ENCODE measurements around the gene ANKRD28.

DNA sequence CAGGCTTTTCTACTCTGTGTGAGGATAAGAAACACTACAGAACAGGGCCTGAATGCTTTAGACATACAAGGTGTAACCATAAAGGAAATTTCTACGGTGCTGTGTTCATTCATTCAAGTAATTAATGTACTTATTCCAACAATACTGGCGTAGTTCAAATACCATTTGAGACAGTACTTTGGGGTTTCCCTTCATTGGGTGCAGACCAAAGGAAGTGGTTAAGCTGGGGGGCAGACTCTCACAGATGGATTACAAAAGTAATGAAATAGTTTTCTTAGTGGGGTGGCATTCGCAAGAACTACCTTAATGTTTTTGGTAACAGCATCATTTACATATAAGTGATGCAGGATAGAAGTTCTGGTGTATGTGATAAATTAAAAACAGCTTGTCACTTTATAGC lies 130.3 kb downstream of the ANKRD28 start:
- no peak for TF ChIP-seq EZH2 (IDR thresholded peaks at IDR 0.05; ENCODE audit: low read depth, unreplicated experiment)
- TF ChIP-seq, protein P1, sequence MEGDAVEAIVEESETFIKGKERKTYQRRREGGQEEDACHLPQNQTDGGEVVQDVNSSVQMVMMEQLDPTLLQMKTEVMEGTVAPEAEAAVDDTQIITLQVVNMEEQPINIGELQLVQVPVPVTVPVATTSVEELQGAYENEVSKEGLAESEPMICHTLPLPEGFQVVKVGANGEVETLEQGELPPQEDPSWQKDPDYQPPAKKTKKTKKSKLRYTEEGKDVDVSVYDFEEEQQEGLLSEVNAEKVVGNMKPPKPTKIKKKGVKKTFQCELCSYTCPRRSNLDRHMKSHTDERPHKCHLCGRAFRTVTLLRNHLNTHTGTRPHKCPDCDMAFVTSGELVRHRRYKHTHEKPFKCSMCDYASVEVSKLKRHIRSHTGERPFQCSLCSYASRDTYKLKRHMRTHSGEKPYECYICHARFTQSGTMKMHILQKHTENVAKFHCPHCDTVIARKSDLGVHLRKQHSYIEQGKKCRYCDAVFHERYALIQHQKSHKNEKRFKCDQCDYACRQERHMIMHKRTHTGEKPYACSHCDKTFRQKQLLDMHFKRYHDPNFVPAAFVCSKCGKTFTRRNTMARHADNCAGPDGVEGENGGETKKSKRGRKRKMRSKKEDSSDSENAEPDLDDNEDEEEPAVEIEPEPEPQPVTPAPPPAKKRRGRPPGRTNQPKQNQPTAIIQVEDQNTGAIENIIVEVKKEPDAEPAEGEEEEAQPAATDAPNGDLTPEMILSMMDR (conservative IDR thresholded peaks at IDR 0.05; ENCODE audit: low read depth in 2 of 2) = no peak
- TF ChIP-seq POLR2AphosphoS5 (IDR thresholded peaks at IDR 0.05; ENCODE audit: low read depth) = no peak
- TF ChIP-seq, protein P2, sequence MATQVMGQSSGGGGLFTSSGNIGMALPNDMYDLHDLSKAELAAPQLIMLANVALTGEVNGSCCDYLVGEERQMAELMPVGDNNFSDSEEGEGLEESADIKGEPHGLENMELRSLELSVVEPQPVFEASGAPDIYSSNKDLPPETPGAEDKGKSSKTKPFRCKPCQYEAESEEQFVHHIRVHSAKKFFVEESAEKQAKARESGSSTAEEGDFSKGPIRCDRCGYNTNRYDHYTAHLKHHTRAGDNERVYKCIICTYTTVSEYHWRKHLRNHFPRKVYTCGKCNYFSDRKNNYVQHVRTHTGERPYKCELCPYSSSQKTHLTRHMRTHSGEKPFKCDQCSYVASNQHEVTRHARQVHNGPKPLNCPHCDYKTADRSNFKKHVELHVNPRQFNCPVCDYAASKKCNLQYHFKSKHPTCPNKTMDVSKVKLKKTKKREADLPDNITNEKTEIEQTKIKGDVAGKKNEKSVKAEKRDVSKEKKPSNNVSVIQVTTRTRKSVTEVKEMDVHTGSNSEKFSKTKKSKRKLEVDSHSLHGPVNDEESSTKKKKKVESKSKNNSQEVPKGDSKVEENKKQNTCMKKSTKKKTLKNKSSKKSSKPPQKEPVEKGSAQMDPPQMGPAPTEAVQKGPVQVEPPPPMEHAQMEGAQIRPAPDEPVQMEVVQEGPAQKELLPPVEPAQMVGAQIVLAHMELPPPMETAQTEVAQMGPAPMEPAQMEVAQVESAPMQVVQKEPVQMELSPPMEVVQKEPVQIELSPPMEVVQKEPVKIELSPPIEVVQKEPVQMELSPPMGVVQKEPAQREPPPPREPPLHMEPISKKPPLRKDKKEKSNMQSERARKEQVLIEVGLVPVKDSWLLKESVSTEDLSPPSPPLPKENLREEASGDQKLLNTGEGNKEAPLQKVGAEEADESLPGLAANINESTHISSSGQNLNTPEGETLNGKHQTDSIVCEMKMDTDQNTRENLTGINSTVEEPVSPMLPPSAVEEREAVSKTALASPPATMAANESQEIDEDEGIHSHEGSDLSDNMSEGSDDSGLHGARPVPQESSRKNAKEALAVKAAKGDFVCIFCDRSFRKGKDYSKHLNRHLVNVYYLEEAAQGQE (IDR thresholded peaks at IDR 0.05; ENCODE audit: unreplicated experiment) = no peak
- no peak for TF ChIP-seq EZH2phosphoT487 (IDR thresholded peaks at IDR 0.05; ENCODE audit: unreplicated experiment)
- no peak for TF ChIP-seq CREB1 (CRISPR knock-in tag; IDR thresholded peaks at IDR 0.05; ENCODE audit: low read depth)
- no peak for TF ChIP-seq ZNF331 (CRISPR knock-in tag; IDR thresholded peaks at IDR 0.05; ENCODE audit: low read depth)
- TF ChIP-seq, protein P3, sequence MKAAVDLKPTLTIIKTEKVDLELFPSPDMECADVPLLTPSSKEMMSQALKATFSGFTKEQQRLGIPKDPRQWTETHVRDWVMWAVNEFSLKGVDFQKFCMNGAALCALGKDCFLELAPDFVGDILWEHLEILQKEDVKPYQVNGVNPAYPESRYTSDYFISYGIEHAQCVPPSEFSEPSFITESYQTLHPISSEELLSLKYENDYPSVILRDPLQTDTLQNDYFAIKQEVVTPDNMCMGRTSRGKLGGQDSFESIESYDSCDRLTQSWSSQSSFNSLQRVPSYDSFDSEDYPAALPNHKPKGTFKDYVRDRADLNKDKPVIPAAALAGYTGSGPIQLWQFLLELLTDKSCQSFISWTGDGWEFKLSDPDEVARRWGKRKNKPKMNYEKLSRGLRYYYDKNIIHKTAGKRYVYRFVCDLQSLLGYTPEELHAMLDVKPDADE (IDR thresholded peaks at IDR 0.05) = no peak
- TF ChIP-seq NANOG (IDR thresholded peaks at IDR 0.05; ENCODE audit: borderline replicate concordance) = no peak
- TF ChIP-seq ZNF114 (CRISPR knock-in tag; IDR thresholded peaks at IDR 0.05) = no peak
- TF ChIP-seq JUNB (IDR thresholded peaks at IDR 0.05; ENCODE audit: unreplicated experiment) = no peak
